ENCODE data around the gene CSPG5.

The CSPG5 gene

GRCh38 chr3:47581422-47581821, 2.8 kb upstream of the CSPG5 start:
- no peak for DNase-seq (ENCODE audit: low read depth)

GRCh38 chr3:47580481-47580880, 1.8 kb upstream of the CSPG5 start:
- no peak for DNase-seq (ENCODE audit: low read depth)
- no peak overlapping the region for H3K4me3 ChIP-seq (ENCODE audit: control insufficient read depth, low read depth, low read length)
- no peak for TF ChIP-seq CTCF (IDR thresholded peaks at IDR 0.05; ENCODE audit: control insufficient read depth, insufficient read depth, low read depth, low read length, missing control alignments)

More at GRCh38 chr3:47581422-47581821, 2.8 kb upstream of the CSPG5 start:
- TF ChIP-seq CTCF (IDR thresholded peaks at IDR 0.05; ENCODE audit: control insufficient read depth, insufficient read depth, low read depth, low read length, missing control alignments): no peak
- H3K4me3 ChIP-seq (ENCODE audit: control insufficient read depth, low read depth, low read length): no peak overlapping the region

GRCh38 chr3:47579875-47580274, 1.2 kb upstream of the CSPG5 start:
- no peak overlapping the region for H3K4me3 ChIP-seq (ENCODE audit: control insufficient read depth, low read depth, low read length)
- no peak for DNase-seq (ENCODE audit: low read depth)
- TF ChIP-seq CTCF (IDR thresholded peaks at IDR 0.05; ENCODE audit: control insufficient read depth, insufficient read depth, low read depth, low read length, missing control alignments): no peak

- peak overlapping the region; percentile 39 for H3K4me3 ChIP-seq (ENCODE audit: control insufficient read depth, low read depth, low read length)
- DNase-seq (ENCODE audit: low read depth): no peak
- TF ChIP-seq CTCF (IDR thresholded peaks at IDR 0.05; ENCODE audit: control insufficient read depth, insufficient read depth, low read depth, low read length, missing control alignments): no peak
Observed at GRCh38 chr3:47578119-47578632, 489 bp downstream of the CSPG5 start.

GRCh38 chr3:47577583-47578118, 1.0 kb downstream of the CSPG5 start:
- DNase-seq (ENCODE audit: low read depth): no peak
- TF ChIP-seq CTCF (IDR thresholded peaks at IDR 0.05; ENCODE audit: control insufficient read depth, insufficient read depth, low read depth, low read length, missing control alignments): no peak
- peak overlapping the region; percentile 39 for H3K4me3 ChIP-seq (ENCODE audit: control insufficient read depth, low read depth, low read length)

GRCh38 chr3:47573190-47574172, 5.2 kb downstream of the CSPG5 start:
- TF ChIP-seq CTCF (IDR thresholded peaks at IDR 0.05; ENCODE audit: control insufficient read depth, insufficient read depth, low read depth, low read length, missing control alignments): no peak
- no peak overlapping the region for H3K4me3 ChIP-seq (ENCODE audit: control insufficient read depth, low read depth, low read length)
- no peak for DNase-seq (ENCODE audit: low read depth)

Data from AG09309 (cell line).